Neural progenitor cell (in vitro differentiated cells): Measurements from ENCODE around the gene ATAD2B.

Experiments
- CTCF ChIP-seq: fragments of 200-600 bp; sonication (generic); IDR thresholded peaks from 2 replicates; pipeline ENCODE4 v1.5.1; 2017; ENCODE audit warnings: antibody characterized with exemption, mild to moderate bottlenecking
- EZH2 ChIP-seq: fragments of 200-600 bp; sonication (generic); IDR thresholded peaks from 2 replicates; pipeline ENCODE4 v1.6.1; 2017; ENCODE audit warnings: antibody characterized with exemption, mild to moderate bottlenecking, moderate library complexity
- EZH2phosphoT487 ChIP-seq: fragments of 200-600 bp; sonication (generic); IDR thresholded peaks from 2 replicates; pipeline ENCODE4 v1.6.1; 2017; ENCODE audit warnings: antibody characterized with exemption

- TF ChIP-seq EZH2 = no peak
- no peak for TF ChIP-seq CTCF
- no peak for TF ChIP-seq EZH2phosphoT487
These were observed 144.3 kb downstream of the ATAD2B start for GRCh38 chr2:23782646-23783045.
